ENCODE data around the gene TMEM255B.

The TMEM255B gene

DNA sequence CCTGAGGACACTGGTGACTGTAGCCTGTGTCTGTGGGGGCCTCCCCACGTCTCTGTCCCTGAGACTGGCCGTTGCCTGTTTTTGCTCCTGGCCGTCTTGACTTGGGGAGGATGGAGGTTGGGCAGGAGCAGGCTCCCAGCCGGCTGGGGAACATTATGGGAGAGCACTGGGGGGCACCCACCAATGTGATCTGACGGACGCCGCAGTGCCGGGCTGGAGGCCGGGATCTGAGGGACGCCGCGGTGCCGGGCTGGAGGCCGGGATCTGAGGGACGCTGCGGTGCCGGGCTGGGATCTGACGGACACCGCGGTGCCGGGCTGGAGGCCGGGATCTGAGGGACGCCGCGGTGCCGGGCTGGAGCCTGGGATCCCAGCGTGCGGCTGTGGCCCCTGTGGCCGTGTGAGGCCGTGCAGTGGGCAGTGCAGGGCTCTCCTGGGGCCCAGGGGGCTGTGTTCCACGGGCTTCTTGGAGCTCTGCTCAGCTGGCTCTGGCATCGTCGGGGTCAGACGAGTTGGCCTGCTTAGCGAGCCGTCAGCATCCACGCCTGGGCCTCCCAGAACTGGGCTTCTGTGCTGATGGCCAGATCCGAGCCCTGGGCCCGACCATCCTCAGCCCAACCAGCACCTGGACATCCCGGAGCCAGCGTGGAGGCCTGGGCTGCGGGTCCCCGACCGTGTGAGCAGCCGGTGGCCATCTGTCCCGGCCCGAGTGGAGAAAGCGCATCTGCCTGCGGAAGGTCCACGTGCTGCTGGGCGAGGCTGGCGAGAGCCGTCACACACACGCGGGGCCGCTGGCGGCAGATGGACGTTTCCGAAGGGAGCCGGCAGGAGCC, 59.0 kb downstream of the TMEM255B start:
- TF ChIP-seq, protein P1, sequence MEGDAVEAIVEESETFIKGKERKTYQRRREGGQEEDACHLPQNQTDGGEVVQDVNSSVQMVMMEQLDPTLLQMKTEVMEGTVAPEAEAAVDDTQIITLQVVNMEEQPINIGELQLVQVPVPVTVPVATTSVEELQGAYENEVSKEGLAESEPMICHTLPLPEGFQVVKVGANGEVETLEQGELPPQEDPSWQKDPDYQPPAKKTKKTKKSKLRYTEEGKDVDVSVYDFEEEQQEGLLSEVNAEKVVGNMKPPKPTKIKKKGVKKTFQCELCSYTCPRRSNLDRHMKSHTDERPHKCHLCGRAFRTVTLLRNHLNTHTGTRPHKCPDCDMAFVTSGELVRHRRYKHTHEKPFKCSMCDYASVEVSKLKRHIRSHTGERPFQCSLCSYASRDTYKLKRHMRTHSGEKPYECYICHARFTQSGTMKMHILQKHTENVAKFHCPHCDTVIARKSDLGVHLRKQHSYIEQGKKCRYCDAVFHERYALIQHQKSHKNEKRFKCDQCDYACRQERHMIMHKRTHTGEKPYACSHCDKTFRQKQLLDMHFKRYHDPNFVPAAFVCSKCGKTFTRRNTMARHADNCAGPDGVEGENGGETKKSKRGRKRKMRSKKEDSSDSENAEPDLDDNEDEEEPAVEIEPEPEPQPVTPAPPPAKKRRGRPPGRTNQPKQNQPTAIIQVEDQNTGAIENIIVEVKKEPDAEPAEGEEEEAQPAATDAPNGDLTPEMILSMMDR (IDR thresholded peaks at IDR 0.05; ENCODE audit: borderline replicate concordance, insufficient read depth, low read depth, low read length): no peak
- no peak overlapping the region for H3K4me3 ChIP-seq (ENCODE audit: low read depth, low read length)

DNA sequence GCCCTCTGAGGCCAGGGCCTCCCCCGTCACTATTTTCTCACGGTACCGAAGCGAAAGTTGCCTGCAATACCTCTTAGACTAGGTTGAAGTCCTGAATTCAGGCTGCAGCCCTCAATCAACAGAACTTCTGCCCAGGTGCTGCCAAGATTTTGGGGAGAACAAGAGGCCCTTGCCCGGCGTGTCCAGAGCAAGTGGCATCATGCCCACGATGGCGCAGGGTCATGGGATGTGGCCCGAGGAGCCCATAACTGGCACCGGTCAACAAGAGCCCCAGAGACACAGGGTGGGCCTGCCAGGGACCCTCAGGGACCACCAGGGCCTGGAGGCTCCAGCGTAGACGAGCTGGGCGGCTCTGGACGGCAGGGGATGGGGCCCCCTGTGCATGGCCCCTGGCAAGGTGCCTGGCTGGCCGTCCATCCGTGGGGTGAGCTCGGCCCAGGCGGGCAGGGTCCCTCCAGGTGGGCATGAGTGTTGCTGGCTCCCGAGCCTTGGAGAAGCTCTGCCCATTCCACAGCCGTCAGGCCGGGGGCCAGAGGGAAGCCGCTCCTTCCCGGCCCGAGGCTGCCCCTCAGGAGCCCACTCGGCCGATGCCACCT, 59.8 kb downstream of the TMEM255B start:
- no peak overlapping the region for H3K4me3 ChIP-seq (ENCODE audit: low read depth, low read length)
- TF ChIP-seq, protein P1 (IDR thresholded peaks at IDR 0.05; ENCODE audit: borderline replicate concordance, insufficient read depth, low read depth, low read length): no peak

DNA sequence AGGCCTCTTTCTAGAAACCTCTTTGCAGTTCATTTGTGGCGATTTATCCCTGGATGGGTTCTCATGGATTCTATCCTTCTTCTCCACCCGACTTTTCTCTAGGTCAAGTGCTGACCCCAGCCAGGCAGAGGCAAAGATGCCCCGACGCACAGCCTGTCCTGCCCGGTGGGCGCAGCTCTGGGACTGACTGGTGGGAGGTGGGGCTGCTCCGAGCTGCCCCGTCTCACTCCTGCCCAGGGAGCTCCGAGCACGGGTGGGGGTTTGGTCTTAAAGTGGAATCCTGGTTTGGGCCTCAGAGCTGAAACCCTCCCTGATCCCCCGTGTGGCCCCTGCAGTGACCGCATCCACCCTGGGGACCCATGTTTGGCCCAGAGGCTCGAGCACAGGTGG, 60.3 kb downstream of the TMEM255B start:
- TF ChIP-seq, protein P1 (IDR thresholded peaks at IDR 0.05; ENCODE audit: borderline replicate concordance, insufficient read depth, low read depth, low read length): no peak
- H3K4me3 ChIP-seq (ENCODE audit: low read depth, low read length): no peak overlapping the region

DNA sequence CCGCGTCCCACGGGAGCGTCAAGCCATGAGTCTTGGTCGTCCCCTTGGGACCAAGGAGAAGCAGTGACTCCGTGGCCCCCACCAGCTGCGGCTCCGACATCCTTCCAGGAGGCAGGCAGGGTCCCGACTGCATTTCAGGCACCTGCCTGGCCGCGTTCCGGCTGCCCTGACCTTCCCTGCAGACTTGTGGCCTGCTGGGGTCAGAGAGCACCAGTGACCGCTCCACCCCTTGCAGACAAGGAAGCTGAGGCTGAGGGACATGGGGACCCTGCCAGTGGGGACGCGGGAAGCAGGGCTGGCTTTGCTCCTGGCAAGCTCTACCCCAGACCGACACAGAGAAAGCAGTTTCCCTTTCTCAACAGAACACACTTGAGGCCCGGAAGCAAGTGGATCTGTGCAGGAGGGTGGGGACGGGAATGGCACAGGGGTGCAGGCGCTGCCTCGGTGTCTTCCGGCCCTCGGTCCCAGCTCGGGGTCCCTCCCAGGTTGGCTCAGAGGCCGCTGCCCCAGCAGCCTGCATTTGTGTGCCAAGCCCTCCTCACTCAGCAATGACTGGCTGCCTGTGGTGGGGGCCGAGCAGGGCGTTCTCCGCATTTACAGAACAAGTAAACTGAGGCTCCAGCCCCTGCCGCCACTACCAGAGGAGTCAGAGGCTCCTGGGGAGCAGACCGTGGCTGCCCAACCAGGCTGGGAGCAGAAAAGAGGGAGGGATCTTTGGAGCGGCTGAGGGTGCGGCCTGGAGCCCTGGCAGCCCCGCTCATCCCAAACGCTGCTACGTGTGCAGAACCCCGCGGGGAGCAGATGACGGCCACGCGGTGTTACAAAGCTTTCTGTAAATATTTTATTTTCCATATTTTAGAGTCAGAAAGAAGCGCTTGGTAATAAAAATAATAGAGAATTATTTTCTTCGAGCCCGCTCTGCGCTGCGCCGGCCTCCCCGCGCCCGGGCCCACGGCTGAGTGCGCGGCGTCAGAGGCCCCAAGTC, 61.0 kb downstream of the TMEM255B start:
- TF ChIP-seq, protein P1 (IDR thresholded peaks at IDR 0.05; ENCODE audit: borderline replicate concordance, insufficient read depth, low read depth, low read length): no peak
- no peak overlapping the region for H3K4me3 ChIP-seq (ENCODE audit: low read depth, low read length)

DNA sequence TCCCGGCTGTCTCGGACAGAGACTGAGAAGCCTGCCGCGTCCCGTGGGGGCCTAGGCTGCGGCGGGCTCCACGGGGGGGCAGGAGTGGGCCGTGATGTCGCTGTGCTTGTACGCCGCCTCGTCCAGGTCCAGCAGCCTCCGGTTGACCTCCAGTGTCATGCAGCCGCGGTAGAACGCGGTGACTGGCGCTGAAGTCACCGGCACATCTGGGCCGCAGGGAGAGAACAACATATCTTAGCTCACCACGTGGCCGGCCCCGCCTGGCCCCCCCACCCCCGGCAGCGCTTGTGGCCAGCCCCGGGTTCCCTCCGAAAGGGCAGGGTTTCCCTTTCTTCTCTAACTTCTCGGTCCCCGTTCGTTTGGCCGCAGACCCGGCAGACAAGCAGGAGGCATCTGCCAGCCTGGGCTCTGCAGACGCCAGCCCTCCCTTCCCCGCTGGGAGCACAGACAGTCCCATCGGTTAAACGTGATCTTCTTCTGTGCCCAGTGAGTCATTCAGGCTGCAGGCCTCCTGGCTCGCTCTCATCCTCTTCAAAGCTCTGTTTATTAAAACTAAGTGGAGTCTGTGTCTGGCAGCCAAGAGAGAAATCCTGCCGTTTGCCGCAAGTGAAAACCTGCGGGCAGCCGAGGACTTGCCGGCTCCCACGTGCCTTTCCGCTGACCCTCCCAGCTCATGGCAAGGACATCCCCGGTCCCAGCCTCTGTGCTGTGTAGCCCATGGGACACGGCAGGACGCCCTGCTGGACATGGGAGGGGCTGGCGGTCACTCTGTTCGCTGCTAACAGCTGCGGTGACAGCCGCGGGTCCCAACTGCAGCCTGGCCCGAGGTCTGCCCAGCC, 62.0 kb downstream of the TMEM255B start:
- no peak overlapping the region for H3K4me3 ChIP-seq (ENCODE audit: low read depth, low read length)
- TF ChIP-seq, protein P1 (IDR thresholded peaks at IDR 0.05; ENCODE audit: borderline replicate concordance, insufficient read depth, low read depth, low read length): no peak

DNA sequence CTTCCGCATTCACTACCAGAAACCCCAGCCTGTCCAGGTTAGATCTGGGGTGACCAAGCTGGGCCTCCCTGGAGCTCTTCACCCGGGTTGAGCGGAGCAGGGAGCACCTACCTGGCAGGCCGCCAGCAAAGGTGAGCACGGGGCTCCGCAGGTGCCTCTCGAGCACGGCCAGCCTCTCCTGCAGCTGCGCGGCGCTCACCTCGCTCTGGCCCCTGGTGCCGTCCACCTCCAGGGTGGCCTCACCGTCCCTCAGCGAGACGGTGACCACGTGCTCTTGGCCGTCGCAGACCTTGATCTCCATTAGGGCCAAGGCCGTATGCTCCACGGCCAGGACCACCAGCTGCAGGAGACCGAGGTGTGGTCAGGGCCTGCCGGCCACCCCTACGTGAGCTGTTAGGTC, 62.8 kb downstream of the TMEM255B start:
- TF ChIP-seq, protein P1 (IDR thresholded peaks at IDR 0.05; ENCODE audit: borderline replicate concordance, insufficient read depth, low read depth, low read length): no peak
- H3K4me3 ChIP-seq (ENCODE audit: low read depth, low read length): no peak overlapping the region
